Activated B cell treated with CpG ODN at 0.5 μM for 24 hours (primary cell): ENCODE data around the gene KCNMA1. TPM values are rescaled to one million over a fixed set of nuclear protein-coding genes. Genes with fewer than 3 reads are reported as not detected.

Experiments
- ATAC-seq: fragments of 200-7000 bp; cut with Tn5 transposase; one replicate; pipeline ENCODE4 v1.10.0; 2021; ENCODE audit warnings: low read depth, mild to moderate bottlenecking, moderate library complexity
- CTCF ChIA-PET: fragments of 350-600 bp; sonication (Branson Sonifier 250); formaldehyde crosslinking; loops from one replicate; lab custom pipeline; 2021; ENCODE audit warnings: antibody characterized with exemption; lab: Charles Lee
- POLR2A ChIA-PET: fragments of 350-600 bp; sonication (Branson Sonifier 250); formaldehyde crosslinking; loops from one replicate; lab custom pipeline; 2021; ENCODE audit warnings: antibody characterized with exemption; lab: Charles Lee
- DNase-seq: peaks from one replicate; pipeline ENCODE4 v3.0.0; 2022
- H3K27ac Mint-ChIP-seq: one replicate; pipeline ENCODE4 v1.8.0; 2020; ENCODE audit warnings: mixed read lengths
- H3K27me3 Mint-ChIP-seq: one replicate; pipeline ENCODE4 v1.8.0; 2021; ENCODE audit warnings: mixed read lengths
- H3K36me3 Mint-ChIP-seq: one replicate; pipeline ENCODE4 v1.8.0; 2021; ENCODE audit warnings: low read depth, mixed read lengths
- H3K4me1 Mint-ChIP-seq: one replicate; pipeline ENCODE4 v1.8.0; 2021; ENCODE audit warnings: mixed read lengths
- H3K4me3 Mint-ChIP-seq: one replicate; pipeline ENCODE4 v1.8.0; 2020; ENCODE audit warnings: mild to moderate bottlenecking, mixed read lengths
- H3K9me3 Mint-ChIP-seq: one replicate; pipeline ENCODE4 v1.8.0; 2020; ENCODE audit warnings: mixed read lengths
- CTCF ChIP-seq: fragments of 200-600 bp; IDR thresholded peaks from one replicate; pipeline ENCODE4 v1.8.0; 2022; ENCODE audit warnings: antibody characterized with exemption, mild to moderate bottlenecking
- intact Hi-C: fragments of 100-400 bp; cut with micrococcal nuclease; formaldehyde crosslinking; loops from one replicate; pipeline ENCODE4 v1.15.1; 2024
- total RNA-seq: library from RNA; stranded (reverse); gene quantifications from 2 replicates; pipeline ENCODE4 v1.2.3, GENCODE V29; 2022

Gene KCNMA1
- total RNA-seq, 1 donor from 2014 or later, result 3.7 TPM

GRCh38 chr10:77504196-77504872, 133.3 kb downstream of the KCNMA1 start:
- no peak overlapping the region for H3K27ac Mint-ChIP-seq
- H3K27me3 Mint-ChIP-seq, result peaks cover 7% of the 10 kb centered on the region
- no peaks in the 10 kb centered on the region for H3K9me3 Mint-ChIP-seq
- H3K4me1 Mint-ChIP-seq, result no peaks in the 10 kb centered on the region
- intact Hi-C loops, result no loop called here
- no peaks in the 10 kb centered on the region for H3K36me3 Mint-ChIP-seq
- no peak overlapping the region for H3K4me3 Mint-ChIP-seq
- no peak for ATAC-seq
- DNase-seq, result no peak
- no peak for TF ChIP-seq CTCF
- ChIA-PET CTCF (no interaction called here), POLR2A (no interaction called here)

- no peaks in the 10 kb centered on the region for H3K36me3 Mint-ChIP-seq
- ChIA-PET POLR2A (no interaction called here), CTCF (no interaction called here)
- TF ChIP-seq CTCF, result no peak
- DNase-seq (no peak), ATAC-seq (no peak)
- H3K27me3 Mint-ChIP-seq, result peaks cover 5% of the 10 kb centered on the region
- no peak overlapping the region for H3K27ac Mint-ChIP-seq
- no peak overlapping the region for H3K4me3 Mint-ChIP-seq
- H3K9me3 Mint-ChIP-seq, result no peaks in the 10 kb centered on the region
- intact Hi-C loops, result no loop called here
- no peaks in the 10 kb centered on the region for H3K4me1 Mint-ChIP-seq
These were observed 135.8 kb downstream of the KCNMA1 start for GRCh38 chr10:77501846-77502261.

GRCh38 chr10:77501152-77501845, 136.3 kb downstream of the KCNMA1 start:
- POLR2A ChIA-PET, result no interaction called here
- Mint-ChIP-seq H3K36me3 (no peaks in the 10 kb centered on the region), H3K9me3 (no peaks in the 10 kb centered on the region), H3K27me3 (peaks cover 5% of the 10 kb centered on the region), H3K27ac (no peak overlapping the region), H3K4me1 (no peaks in the 10 kb centered on the region), H3K4me3 (no peak overlapping the region)
- TF ChIP-seq CTCF, result no peak
- DNase-seq (no peak), ATAC-seq (no peak)
- intact Hi-C loops, result no loop called here
- CTCF ChIA-PET, result no interaction called here

GRCh38 chr10:77500754-77501151, 136.9 kb downstream of the KCNMA1 start:
- Mint-ChIP-seq H3K27ac (no peak overlapping the region), H3K36me3 (no peaks in the 10 kb centered on the region), H3K9me3 (no peaks in the 10 kb centered on the region), H3K4me1 (no peaks in the 10 kb centered on the region), H3K27me3 (peaks cover 5% of the 10 kb centered on the region), H3K4me3 (no peak overlapping the region)
- ChIA-PET POLR2A (interaction anchor here (0.6 kb wide), 1 partner anchor 8 kb away, joined by 3 read pairs; no protein-coding TSS in a partner anchor), CTCF (no interaction called here)
- intact Hi-C loops, result no loop called here
- DNase-seq (no peak), ATAC-seq (no peak)
- TF ChIP-seq CTCF, result no peak

GRCh38 chr10:77498829-77499228, 138.8 kb downstream of the KCNMA1 start:
- no peak for DNase-seq
- TF ChIP-seq CTCF, result no peak
- Mint-ChIP-seq H3K9me3 (no peaks in the 10 kb centered on the region), H3K27me3 (peaks cover 5% of the 10 kb centered on the region), H3K4me1 (peaks cover 7% of the 10 kb centered on the region), H3K4me3 (no peak overlapping the region), H3K27ac (no peak overlapping the region), H3K36me3 (no peaks in the 10 kb centered on the region)
- CTCF ChIA-PET, result no interaction called here
- ATAC-seq, result no peak
- POLR2A ChIA-PET, result no interaction called here
- intact Hi-C loops, result no loop called here
